Trophoblast cell (in vitro differentiated cells and primary cell): ENCODE results near the gene DIS3L2.

Experiments used
- DNase-seq, 2 donors: peaks; one replicate each; pipeline ENCODE4 v3.0.0-alpha.2; 2016
- H2AFZ ChIP-seq: 2 replicates; pipeline ENCODE4 v1.6.1; 2013; ENCODE audit warnings: low read length, moderate library complexity, mild to moderate bottlenecking; ENCODE audit not compliant: insufficient read depth, poor library complexity
- H2AK5ac ChIP-seq: 2 replicates; pipeline ENCODE4 v1.6.1; 2013; ENCODE audit warnings: mild to moderate bottlenecking, low read length
- H2BK120ac ChIP-seq: 2 replicates; pipeline ENCODE4 v1.6.1; 2013; ENCODE audit warnings: low read length, mild to moderate bottlenecking, moderate library complexity; ENCODE audit not compliant: insufficient read depth, poor library complexity
- H2BK12ac ChIP-seq: 2 replicates; pipeline ENCODE4 v1.6.1; 2013; ENCODE audit warnings: mild to moderate bottlenecking, low read length, moderate library complexity
- H2BK5ac ChIP-seq: 2 replicates; pipeline ENCODE4 v1.6.1; 2013; ENCODE audit warnings: low read length, low read depth, moderate library complexity, mild to moderate bottlenecking; ENCODE audit not compliant: poor library complexity
- H3K14ac ChIP-seq: 2 replicates; pipeline ENCODE4 v1.6.1; 2013; ENCODE audit warnings: mild to moderate bottlenecking, low read length
- H3K18ac ChIP-seq: 2 replicates; pipeline ENCODE4 v1.6.1; 2013; ENCODE audit warnings: mild to moderate bottlenecking, low read length
- H3K23ac ChIP-seq: 2 replicates; pipeline ENCODE4 v1.6.1; 2013; ENCODE audit warnings: low read length
- H3K27ac ChIP-seq: 2 replicates; pipeline ENCODE4 v1.5.1; 2013; ENCODE audit warnings: low read depth, mild to moderate bottlenecking, inconsistent platforms, low read length, moderate library complexity
- H3K27me3 ChIP-seq: 2 replicates; pipeline ENCODE4 v1.6.1; 2013; ENCODE audit warnings: inconsistent platforms, mild to moderate bottlenecking, low read length, moderate library complexity; ENCODE audit not compliant: insufficient read depth
- H3K36me3 ChIP-seq, 2 experiments: 1 replicate in 1 of 2; 2 replicates in 1 of 2; pipeline ENCODE4 v1.6.1; 2013; ENCODE audit warnings: low read length in 2 of 2, mild to moderate bottlenecking in 2 of 2, moderate library complexity in 1 of 2; ENCODE audit not compliant: insufficient read depth in 2 of 2, control insufficient read depth in 1 of 2
- H3K4ac ChIP-seq: 2 replicates; pipeline ENCODE4 v1.6.1; 2013; ENCODE audit warnings: low read depth, mild to moderate bottlenecking, low read length, moderate library complexity
- H3K4me1 ChIP-seq, 2 experiments: 1 replicate in 1 of 2; 2 replicates in 1 of 2; pipeline ENCODE4 v1.6.1; 2013; ENCODE audit warnings: low read length in 2 of 2, mild to moderate bottlenecking in 2 of 2, moderate library complexity in 1 of 2; ENCODE audit not compliant: insufficient read depth in 2 of 2, control insufficient read depth in 1 of 2
- H3K4me2 ChIP-seq: 2 replicates; pipeline ENCODE4 v1.6.1; 2013; ENCODE audit warnings: inconsistent platforms, mild to moderate bottlenecking, low read length, moderate library complexity
- H3K4me3 ChIP-seq: 2 replicates; pipeline ENCODE4 v1.5.1; 2013; ENCODE audit warnings: mild to moderate bottlenecking, low read depth, low read length, inconsistent platforms
- H3K79me1 ChIP-seq: one replicate; pipeline ENCODE4 v1.6.1; 2013; ENCODE audit warnings: low read length
- H3K79me2 ChIP-seq: 2 replicates; pipeline ENCODE4 v1.6.1; 2013; ENCODE audit warnings: low read length, mild to moderate bottlenecking; ENCODE audit not compliant: control insufficient read depth, insufficient read depth, poor library complexity
- H3K9ac ChIP-seq: 2 replicates; pipeline ENCODE4 v1.6.1; 2013; ENCODE audit warnings: mild to moderate bottlenecking, low read length
- H3K9me3 ChIP-seq: 2 replicates; pipeline ENCODE4 v1.6.1; 2013; ENCODE audit warnings: low read depth, mild to moderate bottlenecking, control low read depth, inconsistent platforms, low read length; ENCODE audit not compliant: insufficient read depth
- H4K12ac ChIP-seq: 2 replicates; pipeline ENCODE4 v1.6.1; 2013; ENCODE audit warnings: low read depth, mild to moderate bottlenecking, low read length, moderate library complexity
- H4K8ac ChIP-seq: 2 replicates; pipeline ENCODE4 v1.6.1; 2013; ENCODE audit warnings: low read depth, mild to moderate bottlenecking, low read length, moderate library complexity
- H4K91ac ChIP-seq: one replicate; pipeline ENCODE4 v1.6.1; 2013; ENCODE audit warnings: low read depth, mild to moderate bottlenecking, low read length, moderate library complexity
- WGBS: extraction: QIAGEN DNeasy Blood & Tissue Kit; methylation state at CpG from one replicate; pipeline ENCODE4 v1.1.7; 2013; ENCODE audit warnings: missing lambda C conversion rate; ENCODE audit not compliant: insufficient read length, insufficient coverage; ENCODE audit errors: extremely low coverage; 5-methylcytosine and 5-hydroxymethylcytosine counted together

DIS3L2 gene

GRCh38 chr2:232094883-232095282 is 133.4 kb downstream of the DIS3L2 start:
- no peak overlapping the region for H2BK5ac ChIP-seq
- H3K27ac ChIP-seq, result no peak overlapping the region
- H3K36me3 ChIP-seq, result no peaks in the 10 kb centered on the region
- no peaks in the 10 kb centered on the region for H3K4me1 ChIP-seq
- no peak overlapping the region for H3K18ac ChIP-seq
- H2AFZ ChIP-seq, result no peak overlapping the region
- H2AK5ac ChIP-seq, result no peak overlapping the region
- H3K14ac ChIP-seq, result no peak overlapping the region
- no peak overlapping the region for H2BK12ac ChIP-seq
- H3K4ac ChIP-seq, result no peak overlapping the region
- H4K12ac ChIP-seq, result no peak overlapping the region
- H2BK120ac ChIP-seq, result no peak overlapping the region
- no peak overlapping the region for H4K8ac ChIP-seq
- H3K4me2 ChIP-seq, result no peak overlapping the region
- H3K9me3 ChIP-seq, result no peaks in the 10 kb centered on the region
- no peaks in the 10 kb centered on the region for H3K27me3 ChIP-seq
- H3K79me1 ChIP-seq, result no peaks in the 10 kb centered on the region
- H3K9ac ChIP-seq, result no peak overlapping the region
- H4K91ac ChIP-seq, result no peak overlapping the region
- H3K23ac ChIP-seq, result no peak overlapping the region
- no peak overlapping the region for H3K4me3 ChIP-seq
- H3K79me2 ChIP-seq, result no peaks in the 10 kb centered on the region
- DNase-seq, result no peak

- DNase-seq, result no peak
- Histone ChIP-seq H4K8ac (no peak overlapping the region), H3K79me2 (no peaks in the 10 kb centered on the region), H2AFZ (no peak overlapping the region), H3K14ac (no peak overlapping the region), H4K12ac (no peak overlapping the region), H3K36me3 (no peaks in the 10 kb centered on the region), H3K9ac (no peak overlapping the region), H2AK5ac (no peak overlapping the region), H3K79me1 (no peaks in the 10 kb centered on the region), H3K4ac (no peak overlapping the region), H3K4me2 (no peak overlapping the region), H3K18ac (no peak overlapping the region), H3K9me3 (no peaks in the 10 kb centered on the region), H2BK12ac (no peak overlapping the region), H3K23ac (no peak overlapping the region), H2BK120ac (no peak overlapping the region), H3K27ac (no peak overlapping the region), H3K4me3 (no peak overlapping the region), H3K4me1 (no peaks in the 10 kb centered on the region), H3K27me3 (no peaks in the 10 kb centered on the region), H4K91ac (no peak overlapping the region), H2BK5ac (no peak overlapping the region)
- no CpG with 5 or more reads among the region's 1 CpG for WGBS
Observed at GRCh38 chr2:232097260-232097659, 135.7 kb downstream of the DIS3L2 start.

GRCh38 chr2:232097758-232098157 is 136.2 kb downstream of the DIS3L2 start:
- no peaks in the 10 kb centered on the region for H3K36me3 ChIP-seq
- no peaks in the 10 kb centered on the region for H3K4me1 ChIP-seq
- no peak overlapping the region for H3K4ac ChIP-seq
- no peak overlapping the region for H3K23ac ChIP-seq
- no peak overlapping the region for H4K12ac ChIP-seq
- no peak overlapping the region for H2BK12ac ChIP-seq
- H2AFZ ChIP-seq, result no peak overlapping the region
- no peak overlapping the region for H4K8ac ChIP-seq
- H3K9ac ChIP-seq, result no peak overlapping the region
- H3K4me2 ChIP-seq, result no peak overlapping the region
- no peaks in the 10 kb centered on the region for H3K9me3 ChIP-seq
- H3K27me3 ChIP-seq, result no peaks in the 10 kb centered on the region
- no peaks in the 10 kb centered on the region for H3K79me1 ChIP-seq
- H2BK120ac ChIP-seq, result no peak overlapping the region
- H4K91ac ChIP-seq, result no peak overlapping the region
- no peak overlapping the region for H2AK5ac ChIP-seq
- no peak overlapping the region for H3K4me3 ChIP-seq
- H3K27ac ChIP-seq, result no peak overlapping the region
- H3K14ac ChIP-seq, result no peak overlapping the region
- WGBS, result no CpG with 5 or more reads among the region's 6 CpGs
- no peaks in the 10 kb centered on the region for H3K79me2 ChIP-seq
- no peak overlapping the region for H3K18ac ChIP-seq
- H2BK5ac ChIP-seq, result no peak overlapping the region
- no peak for DNase-seq

- DNase-seq, result no peak
- no peak overlapping the region for H2AFZ ChIP-seq
- H4K8ac ChIP-seq, result no peak overlapping the region
- H4K12ac ChIP-seq, result no peak overlapping the region
- no peaks in the 10 kb centered on the region for H3K79me2 ChIP-seq
- H3K9me3 ChIP-seq, result no peaks in the 10 kb centered on the region
- no peak overlapping the region for H3K18ac ChIP-seq
- no peaks in the 10 kb centered on the region for H3K79me1 ChIP-seq
- no peaks in the 10 kb centered on the region for H3K27me3 ChIP-seq
- H3K4me2 ChIP-seq, result no peak overlapping the region
- no peak overlapping the region for H2AK5ac ChIP-seq
- H3K9ac ChIP-seq, result no peak overlapping the region
- H3K14ac ChIP-seq, result no peak overlapping the region
- H3K4me1 ChIP-seq, result no peaks in the 10 kb centered on the region
- no CpG with 5 or more reads among the region's 4 CpGs for WGBS
- H3K27ac ChIP-seq, result no peak overlapping the region
- H2BK5ac ChIP-seq, result no peak overlapping the region
- H3K23ac ChIP-seq, result no peak overlapping the region
- no peak overlapping the region for H3K4ac ChIP-seq
- H2BK120ac ChIP-seq, result no peak overlapping the region
- H2BK12ac ChIP-seq, result no peak overlapping the region
- H3K36me3 ChIP-seq, result no peaks in the 10 kb centered on the region
- no peak overlapping the region for H3K4me3 ChIP-seq
- H4K91ac ChIP-seq, result no peak overlapping the region
Observed at GRCh38 chr2:232102380-232102779, 140.9 kb downstream of the DIS3L2 start.
